Measurements from ENCODE around the gene ESYT2. TPM values are rescaled to one million over a fixed set of nuclear protein-coding genes. Genes with fewer than 3 reads are reported as not detected.

ESYT2 gene
- total RNA-seq, 4 donors from 2014 or later: 91.6 to 159 (median 100) TPM

- no peak overlapping the region for H3K4me3 ChIP-seq
- no peak for DNase-seq
Measured at GRCh38 chr7:158777793-158778192, 51.5 kb downstream of the ESYT2 start.

DNA sequence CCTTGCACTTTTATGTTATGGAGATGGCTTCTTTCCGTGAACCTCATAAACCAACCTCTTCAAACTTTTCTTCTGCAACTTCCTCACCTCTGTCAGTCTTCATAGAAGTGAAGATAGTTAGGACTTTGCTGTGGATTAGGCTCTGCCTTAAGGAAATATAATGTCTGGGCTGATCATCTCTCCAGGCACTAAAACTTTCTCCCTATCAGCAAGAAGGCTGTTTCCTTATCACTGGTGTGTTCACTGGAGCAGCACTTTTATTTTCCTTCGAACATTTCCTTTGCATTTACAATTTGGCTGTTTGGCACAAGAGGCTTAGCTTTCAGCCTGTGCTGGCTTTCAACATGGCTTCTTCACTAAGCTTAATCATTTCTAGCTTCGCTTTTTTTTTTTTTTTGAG, 52.8 kb downstream of the ESYT2 start:
- Histone ChIP-seq H3K36me3 (no peaks in the 10 kb centered on the region), H3K4me1 (no peaks in the 10 kb centered on the region), H3K9me3 (no peaks in the 10 kb centered on the region), H3K27ac (no peak overlapping the region), H3K4me3 (no peak overlapping the region), H3K27me3 (no peaks in the 10 kb centered on the region)
- intact Hi-C loops (cut with DNase I; ENCODE audit: low total_unique reads): no loop called here
- no peak for TF ChIP-seq POLR2A (IDR thresholded peaks at IDR 0.05)
- TF ChIP-seq, protein P1, sequence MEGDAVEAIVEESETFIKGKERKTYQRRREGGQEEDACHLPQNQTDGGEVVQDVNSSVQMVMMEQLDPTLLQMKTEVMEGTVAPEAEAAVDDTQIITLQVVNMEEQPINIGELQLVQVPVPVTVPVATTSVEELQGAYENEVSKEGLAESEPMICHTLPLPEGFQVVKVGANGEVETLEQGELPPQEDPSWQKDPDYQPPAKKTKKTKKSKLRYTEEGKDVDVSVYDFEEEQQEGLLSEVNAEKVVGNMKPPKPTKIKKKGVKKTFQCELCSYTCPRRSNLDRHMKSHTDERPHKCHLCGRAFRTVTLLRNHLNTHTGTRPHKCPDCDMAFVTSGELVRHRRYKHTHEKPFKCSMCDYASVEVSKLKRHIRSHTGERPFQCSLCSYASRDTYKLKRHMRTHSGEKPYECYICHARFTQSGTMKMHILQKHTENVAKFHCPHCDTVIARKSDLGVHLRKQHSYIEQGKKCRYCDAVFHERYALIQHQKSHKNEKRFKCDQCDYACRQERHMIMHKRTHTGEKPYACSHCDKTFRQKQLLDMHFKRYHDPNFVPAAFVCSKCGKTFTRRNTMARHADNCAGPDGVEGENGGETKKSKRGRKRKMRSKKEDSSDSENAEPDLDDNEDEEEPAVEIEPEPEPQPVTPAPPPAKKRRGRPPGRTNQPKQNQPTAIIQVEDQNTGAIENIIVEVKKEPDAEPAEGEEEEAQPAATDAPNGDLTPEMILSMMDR (IDR thresholded peaks at IDR 0.05): no peak
- DNase-seq: no peak

More at GRCh38 chr7:158777793-158778192, 51.5 kb downstream of the ESYT2 start:
- intact Hi-C loops (cut with DNase I; ENCODE audit: low total_unique reads): no loop called here
- TF ChIP-seq POLR2A (IDR thresholded peaks at IDR 0.05): no peak
- TF ChIP-seq, protein P1 (IDR thresholded peaks at IDR 0.05): no peak
- Histone ChIP-seq H3K9me3 (no peaks in the 10 kb centered on the region), H3K4me1 (no peaks in the 10 kb centered on the region), H3K27me3 (no peaks in the 10 kb centered on the region), H3K36me3 (no peaks in the 10 kb centered on the region), H3K27ac (no peak overlapping the region)

- Histone ChIP-seq H3K27me3 (no peaks in the 10 kb centered on the region), H3K4me1 (no peaks in the 10 kb centered on the region), H3K4me3 (no peak overlapping the region), H3K36me3 (no peaks in the 10 kb centered on the region), H3K9me3 (no peaks in the 10 kb centered on the region), H3K27ac (no peak overlapping the region)
- no peak for TF ChIP-seq POLR2A (IDR thresholded peaks at IDR 0.05)
- TF ChIP-seq, protein P1 (IDR thresholded peaks at IDR 0.05): no peak
- intact Hi-C loops (cut with DNase I; ENCODE audit: low total_unique reads): no loop called here
- DNase-seq: no peak
Measured at GRCh38 chr7:158774952-158775351, 54.4 kb downstream of the ESYT2 start.

GRCh38 chr7:158772916-158773315, 56.4 kb downstream of the ESYT2 start:
- no peaks in the 10 kb centered on the region for H3K4me1 ChIP-seq
- H3K36me3 ChIP-seq: no peaks in the 10 kb centered on the region
- TF ChIP-seq POLR2A (IDR thresholded peaks at IDR 0.05): no peak
- TF ChIP-seq, protein P1 (IDR thresholded peaks at IDR 0.05): no peak
- H3K4me3 ChIP-seq: no peak overlapping the region
- intact Hi-C loops (cut with DNase I; ENCODE audit: low total_unique reads): no loop called here
- no peaks in the 10 kb centered on the region for H3K27me3 ChIP-seq
- H3K27ac ChIP-seq: no peak overlapping the region
- H3K9me3 ChIP-seq: no peaks in the 10 kb centered on the region
- no peak for DNase-seq

GRCh38 chr7:158771213-158771834, 58.0 kb downstream of the ESYT2 start:
- H3K4me3 ChIP-seq: no peak overlapping the region
- H3K36me3 ChIP-seq: no peaks in the 10 kb centered on the region
- intact Hi-C loops (cut with DNase I; ENCODE audit: low total_unique reads): no loop called here
- H3K4me1 ChIP-seq: no peaks in the 10 kb centered on the region
- H3K27me3 ChIP-seq: no peaks in the 10 kb centered on the region
- H3K9me3 ChIP-seq: no peaks in the 10 kb centered on the region
- H3K27ac ChIP-seq: no peak overlapping the region
- no peak for DNase-seq
- TF ChIP-seq POLR2A (IDR thresholded peaks at IDR 0.05): no peak
- TF ChIP-seq, protein P1 (IDR thresholded peaks at IDR 0.05): no peak

Data from uterus (tissue), 4 donors.